Hepatic stellate cell (primary cell): Measurements from ENCODE around the gene ACIN1.
A peak's percentile ranks its signal among the peaks of the same experiment; 100 is the strongest.

Source experiments
- DNase-seq: peaks from one replicate; pipeline ENCODE4 v3.0.0; 2011; ENCODE audit warnings: low spot score

Gene ACIN1

DNA sequence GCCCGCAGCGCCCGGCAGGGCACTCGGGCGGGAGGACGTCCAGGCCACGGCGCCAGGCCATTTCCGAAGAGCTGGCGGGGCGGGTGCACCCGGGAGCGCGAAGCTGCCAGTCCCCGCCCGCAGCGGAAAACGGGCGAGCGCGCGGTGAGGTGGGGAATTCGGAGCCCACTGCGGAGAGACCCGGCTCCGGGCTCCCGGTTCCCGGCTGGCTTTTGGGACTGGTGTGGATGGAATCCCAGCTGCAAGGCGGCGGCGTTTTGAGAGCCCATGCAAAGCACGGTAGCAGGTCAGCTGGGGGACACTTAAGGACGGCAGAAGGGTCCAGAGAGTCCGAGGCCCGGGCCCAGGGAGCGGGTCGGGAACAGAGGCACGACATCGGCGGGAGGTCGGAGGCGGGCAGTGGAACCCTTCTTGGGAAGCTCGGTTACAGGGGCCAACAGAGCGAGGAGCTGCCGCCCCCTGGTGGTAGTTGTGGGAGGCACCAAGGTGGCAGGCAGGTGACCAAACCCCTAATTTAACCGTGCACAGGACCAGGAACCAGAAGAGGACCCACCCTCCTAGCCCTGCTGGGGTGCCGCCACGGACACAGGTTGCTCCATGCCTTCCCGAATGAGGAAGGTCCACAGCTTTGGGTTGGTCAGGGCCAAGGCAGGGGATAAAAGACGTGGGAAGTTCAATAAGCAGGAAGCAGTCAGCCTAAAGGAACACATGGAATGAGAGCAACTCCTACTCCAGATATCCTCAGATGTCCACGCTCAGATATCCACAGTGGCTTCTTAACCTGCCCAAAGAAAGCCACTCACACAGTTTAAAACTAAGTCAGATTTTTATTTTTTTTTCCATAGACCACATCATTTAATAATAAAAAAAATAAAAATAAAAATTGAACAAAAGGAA, 36.9 kb downstream of the ACIN1 start:
- peak; percentile 89 for DNase-seq

DNA sequence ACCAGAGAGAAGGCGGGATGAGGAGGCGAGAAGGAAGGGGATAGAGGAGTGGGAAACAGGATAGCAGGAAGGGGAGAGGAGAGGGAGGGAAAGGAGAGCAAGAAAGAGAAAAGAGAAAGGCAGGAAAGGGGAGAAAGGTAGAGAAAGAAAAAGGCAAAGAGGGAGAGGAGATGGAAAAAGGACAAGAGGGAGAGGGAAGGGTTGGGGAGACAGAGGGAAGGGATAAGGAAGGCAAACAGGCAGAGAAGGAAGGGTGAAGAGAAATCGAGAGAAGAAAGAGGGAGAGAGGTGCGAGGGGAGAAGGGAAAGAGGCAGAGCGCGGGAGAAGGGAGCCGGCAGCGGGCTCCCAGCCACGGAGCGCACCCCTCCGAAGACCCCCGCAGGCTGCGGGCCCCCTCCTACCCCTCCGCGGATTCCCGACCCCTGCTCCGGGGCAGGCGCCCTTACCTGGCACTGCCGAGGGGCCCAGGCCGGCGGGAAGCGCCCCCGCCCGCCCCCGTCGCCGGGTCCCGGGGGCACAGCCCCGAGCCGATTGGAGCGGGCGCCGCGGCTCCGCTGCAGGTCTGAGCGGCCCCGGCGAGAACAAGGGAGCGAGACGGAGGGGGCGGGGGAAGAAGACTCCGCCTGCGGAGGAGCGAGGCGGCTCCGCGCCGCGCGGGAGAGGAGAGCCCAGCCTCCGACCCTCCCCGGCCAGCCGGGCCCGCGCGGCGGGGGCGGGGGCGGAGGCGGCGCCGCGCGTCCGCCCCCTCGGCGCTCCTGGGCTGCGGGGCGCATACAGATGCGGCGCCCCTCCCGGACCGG, 37.8 kb downstream of the ACIN1 start, which contains the start of gene CDH24:
CDH24 (minus strand) TSS at position 565 of the 801 bp plus-strand sequence. CDS start 1,787 bp downstream, outside the sequence.
- peak; percentile 80 for DNase-seq

DNA sequence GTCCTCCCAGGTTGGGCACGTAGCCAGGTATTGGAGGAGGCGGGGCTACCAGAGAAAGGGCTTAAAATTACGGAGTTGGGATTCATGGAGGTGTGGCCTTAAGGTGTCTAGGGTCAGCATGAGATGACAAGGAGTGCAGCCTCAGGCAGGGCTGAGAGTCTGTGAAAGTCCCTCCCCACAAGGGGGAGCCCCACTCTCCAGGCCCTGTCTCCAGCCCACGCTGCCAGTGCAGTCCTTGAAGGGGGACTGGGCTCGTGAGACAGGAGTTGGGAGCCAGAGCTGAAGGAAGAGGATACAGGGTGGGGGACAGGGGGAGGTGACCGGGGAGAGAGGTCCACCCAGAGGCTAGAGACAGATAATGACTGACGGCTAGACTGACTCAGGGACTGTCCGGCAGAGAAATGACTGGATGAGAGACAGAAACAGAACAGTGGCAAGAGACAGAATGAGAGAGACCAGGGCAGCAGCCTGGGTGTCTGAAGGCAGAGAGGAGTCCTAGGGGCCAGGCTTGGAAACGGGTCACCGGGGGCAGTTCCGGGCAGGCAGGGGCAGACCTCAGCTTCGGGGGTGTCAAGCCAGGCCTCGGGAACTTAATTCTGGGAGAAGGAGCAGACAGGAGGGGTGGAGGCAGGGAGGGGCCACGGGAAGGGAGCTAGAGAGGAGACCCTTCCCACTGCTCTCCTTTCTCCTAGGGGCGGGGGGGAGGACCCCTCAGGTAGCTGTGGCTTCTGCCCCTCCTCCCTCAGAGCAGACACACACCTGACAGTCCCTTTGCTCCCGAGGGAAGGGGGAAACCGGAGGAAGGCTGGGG, 38.6 kb downstream of the ACIN1 start:
- peak; percentile 92 for DNase-seq

DNA sequence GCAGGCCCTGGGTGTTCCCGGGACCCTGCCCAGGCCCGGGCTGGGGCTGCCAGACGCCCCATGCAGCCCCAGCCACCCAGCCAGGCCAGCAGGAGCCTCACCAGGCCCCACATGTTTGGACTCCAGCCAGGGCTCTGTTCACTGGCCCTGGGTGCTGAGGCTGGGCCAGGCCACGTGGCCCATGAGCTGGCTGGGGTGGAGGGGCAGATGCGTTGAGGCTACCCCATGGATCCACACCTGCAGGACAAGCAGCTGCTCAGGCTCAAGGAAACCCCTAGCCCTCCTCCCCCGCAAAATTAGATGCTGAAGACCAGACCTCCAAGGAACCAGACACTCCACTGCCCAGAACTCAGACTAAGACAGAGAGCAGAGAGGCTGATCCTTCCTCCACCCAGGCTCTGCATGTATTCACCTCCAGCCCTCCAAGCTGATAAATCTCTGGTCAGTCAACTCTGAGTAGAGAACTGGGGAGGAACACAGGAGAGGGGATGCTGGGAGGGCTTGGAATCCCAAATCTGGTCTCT, 39.3 kb downstream of the ACIN1 start:
- peak; percentile 64 for DNase-seq

DNA sequence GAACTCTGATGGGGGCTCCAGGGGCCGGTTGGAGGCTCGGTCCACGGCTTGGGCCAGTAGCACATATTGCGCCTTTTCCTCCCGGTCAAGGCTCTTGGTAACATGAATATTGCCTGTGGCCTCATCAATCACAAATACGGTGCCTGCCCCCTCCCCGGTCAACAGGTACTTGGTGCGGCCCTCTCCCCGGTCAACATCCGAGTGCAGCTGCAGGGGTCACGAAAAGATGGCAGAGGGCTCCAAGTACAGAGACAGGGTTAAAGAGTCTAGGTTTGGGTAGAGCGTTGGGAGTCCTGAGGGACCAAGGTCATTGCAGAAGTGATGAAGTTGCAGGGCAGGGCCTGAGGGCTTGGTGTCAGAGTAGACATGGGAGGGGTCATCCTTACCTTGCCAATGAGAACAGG, 39.8 kb downstream of the ACIN1 start:
- no peak for DNase-seq

DNA sequence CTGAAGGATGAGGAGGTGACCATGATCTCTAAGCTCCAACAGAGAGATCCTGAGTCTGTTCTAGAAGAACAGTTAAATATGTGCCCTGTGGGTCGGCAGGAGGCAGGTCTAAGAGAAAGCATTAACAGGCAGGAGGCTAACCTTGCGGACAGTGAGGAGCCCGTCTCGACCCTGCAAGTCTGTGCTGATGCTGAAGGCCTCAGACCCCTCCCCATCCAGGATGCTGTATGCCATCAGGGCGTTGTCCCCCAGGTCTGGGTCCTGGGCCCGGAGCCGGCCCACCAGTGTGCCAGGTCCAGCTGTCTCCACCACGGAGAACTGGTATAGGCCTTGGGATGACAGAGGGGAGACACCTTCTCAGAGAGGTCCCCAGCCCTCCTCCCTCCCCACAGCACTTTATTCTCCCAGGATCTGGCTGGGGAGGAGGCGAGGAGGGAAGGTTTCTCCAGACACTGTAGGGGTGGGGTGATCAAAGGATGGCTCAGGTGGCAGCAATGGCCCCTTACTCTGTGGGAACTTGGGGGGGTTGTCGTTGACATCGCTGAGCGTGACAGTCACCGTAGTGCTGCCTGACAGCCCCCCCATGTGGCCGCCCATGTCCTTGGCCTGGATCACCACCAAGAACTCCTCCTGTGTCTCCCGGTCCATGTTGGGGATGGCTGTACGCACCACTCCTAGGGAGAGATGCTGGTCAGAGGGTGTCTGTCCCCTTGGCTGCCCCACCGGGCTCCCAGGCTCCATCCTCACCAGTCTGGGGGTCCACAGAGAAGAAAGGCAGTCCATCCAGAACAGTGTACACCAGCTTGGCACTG, 40.7 kb downstream of the ACIN1 start:
- DNase-seq = no peak

DNA sequence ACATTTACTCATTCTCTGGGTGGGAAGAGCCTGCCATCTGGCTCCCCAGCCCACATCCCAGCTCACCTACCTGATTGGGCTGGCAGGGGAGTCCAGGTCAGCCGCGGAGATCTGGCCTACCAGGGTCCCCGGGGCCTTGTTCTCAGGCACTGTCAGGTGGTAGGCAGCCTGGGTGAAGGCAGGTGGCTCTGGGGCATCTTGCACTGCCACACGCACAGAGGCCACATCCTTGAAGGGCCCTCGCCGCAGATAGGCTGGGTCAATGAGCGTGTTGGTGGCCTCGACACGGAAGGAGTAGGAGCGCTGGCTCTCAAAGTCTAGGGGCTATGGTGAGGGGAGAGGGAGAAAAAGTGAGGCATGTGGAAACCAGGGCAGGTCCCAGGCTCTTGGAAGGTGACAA, 41.5 kb downstream of the ACIN1 start:
- DNase-seq = no peak

DNA sequence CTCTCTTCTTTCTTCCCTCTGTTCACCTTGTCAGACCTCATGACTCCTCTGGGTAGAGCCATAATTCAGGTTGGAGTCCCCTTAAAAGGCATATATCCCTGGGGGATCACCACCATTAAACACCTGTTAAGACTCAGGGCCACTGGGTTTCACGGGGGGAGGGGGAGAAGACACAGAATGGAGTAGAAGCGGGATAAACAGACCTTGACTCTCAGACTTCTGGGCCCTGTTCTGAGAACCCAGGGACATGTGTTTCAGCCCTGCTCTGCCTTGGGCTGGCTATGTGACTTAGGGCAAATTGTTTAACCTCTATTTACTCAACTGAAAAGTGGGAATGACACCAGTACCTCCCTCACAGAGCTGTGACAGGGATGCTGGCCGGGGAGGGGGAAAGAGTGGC, 42.3 kb downstream of the ACIN1 start:
- no peak for DNase-seq

DNA sequence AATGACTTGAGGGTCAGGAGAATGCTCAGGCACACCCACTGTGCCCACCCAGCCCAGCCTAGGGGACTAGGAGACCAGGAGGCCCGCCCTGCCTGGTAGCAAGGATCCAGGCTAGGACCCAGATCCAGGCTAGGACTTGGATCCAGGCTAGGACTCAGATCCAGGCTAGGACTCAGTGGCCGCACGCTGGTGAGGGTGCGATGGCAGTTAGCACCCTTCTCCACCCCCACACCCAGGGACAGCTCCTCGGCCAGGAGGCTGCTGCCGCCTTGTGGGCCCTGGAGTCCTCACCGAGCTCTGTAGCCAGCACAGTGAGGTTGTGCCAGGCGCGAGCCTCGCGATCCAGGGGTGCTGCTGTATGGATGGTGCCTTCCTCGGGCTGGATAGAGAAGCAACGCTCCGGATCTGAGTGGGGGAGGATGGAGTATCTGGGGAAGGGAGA, 42.7 kb downstream of the ACIN1 start:
- no peak for DNase-seq

DNA sequence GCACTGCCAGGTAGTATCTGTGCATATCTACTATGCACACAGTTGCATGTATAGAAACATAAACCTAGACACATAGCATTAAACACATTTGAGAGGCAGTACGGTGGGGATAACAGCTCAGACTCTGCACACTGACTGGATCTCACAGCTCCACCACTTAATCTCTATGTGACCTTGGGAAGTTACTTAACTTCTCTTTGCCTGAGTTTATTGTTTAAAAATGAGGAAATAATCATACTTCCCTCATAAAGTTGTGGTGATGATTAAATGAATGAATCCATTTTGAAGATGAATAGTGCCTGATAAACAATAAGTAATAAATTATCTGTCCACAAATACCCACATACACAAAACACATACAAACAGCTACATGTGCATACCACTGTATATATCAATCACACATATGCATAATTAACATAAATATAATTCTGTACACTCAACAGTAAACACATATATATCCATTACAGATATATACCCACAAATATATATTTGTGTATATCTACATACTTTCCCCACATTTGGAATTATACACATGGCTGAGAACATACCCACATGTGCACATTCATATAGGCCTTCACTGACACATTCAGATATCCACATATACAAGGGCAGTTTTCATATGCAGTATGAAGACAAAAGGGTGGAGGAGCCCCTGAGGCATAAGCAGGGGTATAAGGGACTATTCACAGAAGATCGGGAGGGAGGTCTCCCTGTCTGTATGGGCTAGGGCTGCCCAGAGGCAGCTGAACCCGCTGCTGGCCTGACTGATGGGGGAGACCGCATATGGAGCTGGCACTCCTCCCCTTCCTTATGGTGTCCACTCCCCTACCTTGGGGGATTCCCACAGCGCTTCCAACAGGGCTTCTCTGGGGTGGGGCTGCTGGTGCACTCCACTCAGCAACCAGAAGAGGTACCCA, 43.5 kb downstream of the ACIN1 start:
- DNase-seq = no peak

DNA sequence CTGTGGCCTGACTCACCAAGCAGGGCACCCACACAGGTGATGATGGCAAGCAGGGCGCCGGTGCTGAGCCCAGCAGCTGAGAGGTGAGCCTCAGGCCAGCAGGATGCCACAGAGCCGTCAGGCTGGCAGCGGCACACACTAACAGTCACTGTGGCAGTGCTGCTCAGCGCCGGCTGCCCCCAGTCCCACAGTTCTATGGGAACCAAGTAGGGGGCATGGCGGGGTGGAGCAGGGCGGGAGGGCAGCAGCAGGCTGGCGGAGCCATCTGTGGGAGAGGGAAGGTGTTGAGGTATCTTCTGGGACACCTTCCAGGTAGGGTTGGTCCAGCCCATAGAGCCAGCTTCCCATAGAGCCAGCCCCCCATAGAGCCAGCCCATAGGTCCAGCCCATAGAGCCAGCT, 45.9 kb downstream of the ACIN1 start:
- DNase-seq = no peak

DNA sequence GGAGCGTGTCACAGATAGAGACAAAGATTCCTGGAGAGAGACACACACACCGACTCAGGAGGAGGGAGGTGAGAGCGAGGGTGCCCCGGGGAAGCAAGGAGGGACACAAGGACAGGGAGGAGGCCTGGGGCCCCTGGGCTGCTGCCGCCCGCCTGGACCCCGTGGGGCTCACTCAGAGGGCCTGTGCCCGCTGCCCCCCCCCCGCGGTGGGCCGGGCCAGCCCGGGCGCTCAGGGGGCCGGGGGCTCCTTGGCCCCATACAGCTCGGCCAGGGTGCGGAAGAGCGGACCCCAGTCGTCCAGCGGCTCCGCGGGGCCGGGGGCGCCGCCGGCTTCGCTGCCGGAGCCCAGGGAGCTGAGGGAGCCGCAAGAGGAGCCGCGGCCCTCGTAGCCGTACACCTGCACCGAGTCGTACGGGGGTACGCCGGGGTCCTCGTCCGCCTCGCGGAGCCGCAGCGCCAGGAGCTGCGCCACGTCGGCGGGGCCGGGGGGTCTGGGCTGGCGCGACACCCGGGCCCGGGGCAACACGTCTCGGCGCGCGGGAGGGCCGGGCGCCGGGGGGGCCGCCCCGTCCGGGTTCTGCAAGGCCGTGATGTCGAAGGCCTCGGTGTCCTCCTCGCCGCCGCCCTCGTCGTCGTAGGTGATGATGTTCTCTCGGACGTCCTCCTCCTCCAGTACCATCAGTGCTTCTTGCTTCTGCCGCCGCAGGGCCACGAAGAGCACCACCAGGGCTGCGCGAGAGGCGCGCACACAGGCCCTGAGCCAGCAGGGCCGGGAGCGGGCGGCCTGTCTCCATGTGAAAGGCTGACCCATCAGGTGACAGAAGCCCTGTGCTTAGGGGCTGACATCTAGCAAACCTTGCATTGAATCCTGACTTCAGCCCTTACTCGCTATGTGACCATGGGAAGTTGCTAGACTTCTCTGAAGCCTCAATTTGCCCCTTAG, 46.9 kb downstream of the ACIN1 start:
- DNase-seq = no peak

DNA sequence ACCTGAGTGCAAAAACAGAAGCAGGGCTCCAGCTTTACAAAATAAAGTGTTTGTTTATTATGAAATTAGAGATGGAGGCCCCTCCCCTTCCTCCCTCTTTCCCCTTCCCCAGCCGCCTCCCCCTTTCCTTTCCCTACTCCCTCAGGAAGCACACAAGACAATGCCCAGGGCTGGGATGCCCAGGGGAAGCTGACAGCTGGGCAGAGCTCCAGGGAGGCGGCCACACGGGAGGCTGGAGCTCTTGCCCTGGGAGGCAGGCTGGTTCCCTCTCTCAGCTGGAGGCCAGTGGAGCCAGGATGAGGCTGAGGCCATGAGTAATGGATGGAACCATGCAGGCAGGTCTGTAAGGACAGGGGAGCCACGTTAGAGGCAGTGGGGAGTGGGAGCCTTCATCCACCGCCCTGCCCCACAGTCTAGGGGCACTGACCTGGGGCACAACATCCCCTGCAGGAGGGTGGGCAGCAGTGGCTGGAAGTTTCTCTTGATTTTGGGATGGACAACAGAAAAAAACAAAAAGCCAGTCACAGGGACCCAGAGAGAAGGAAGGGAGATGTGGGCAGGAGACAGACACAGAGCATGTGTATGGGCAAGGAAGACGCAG, 47.8 kb downstream of the ACIN1 start:
- no peak for DNase-seq

DNA sequence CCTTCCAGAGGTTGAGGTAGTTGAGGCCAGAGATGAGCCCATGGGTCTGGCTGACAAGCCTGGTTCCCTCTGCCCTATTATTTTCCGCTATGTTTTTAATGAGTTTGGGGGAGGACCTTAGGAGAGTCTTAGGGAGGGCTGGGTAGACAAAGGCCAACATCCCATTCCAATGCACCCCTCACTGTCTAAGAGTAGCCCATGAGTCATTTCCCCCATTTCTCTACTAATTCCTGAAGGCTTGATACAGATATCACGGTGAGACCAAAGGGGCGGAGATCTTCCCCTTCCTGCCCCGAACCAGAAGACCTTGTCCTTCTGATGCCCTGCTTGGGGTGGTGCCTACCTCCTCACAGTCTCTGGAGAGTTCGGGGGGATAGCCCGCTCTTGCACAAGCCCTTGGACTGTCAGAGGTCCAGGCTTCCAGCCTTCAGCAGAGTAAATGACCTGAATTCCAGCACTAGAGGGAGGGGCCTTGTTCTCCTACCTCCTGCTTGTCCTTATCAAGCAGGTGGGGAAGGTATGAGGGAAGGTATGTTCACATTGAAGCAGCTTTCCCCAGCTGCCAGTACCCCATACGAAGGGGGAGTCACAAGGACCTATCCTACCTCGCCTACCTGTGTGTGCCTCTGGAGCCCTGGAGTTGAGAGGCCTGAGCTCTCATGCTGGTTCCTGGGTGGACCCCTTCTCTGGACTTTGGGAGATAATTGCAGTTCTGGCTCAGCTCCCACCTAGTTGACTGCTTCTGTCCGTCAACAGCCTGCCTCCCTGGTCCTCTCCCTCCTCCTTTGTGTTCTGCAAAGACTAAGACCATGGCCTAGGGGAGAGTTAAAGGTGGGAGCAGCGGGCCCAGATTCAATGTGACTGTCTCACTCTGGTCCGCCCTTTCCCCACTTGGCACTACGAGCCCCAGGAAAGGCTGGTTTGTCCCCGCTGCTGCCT, 49.2 kb downstream of the ACIN1 start:
- no peak for DNase-seq

DNA sequence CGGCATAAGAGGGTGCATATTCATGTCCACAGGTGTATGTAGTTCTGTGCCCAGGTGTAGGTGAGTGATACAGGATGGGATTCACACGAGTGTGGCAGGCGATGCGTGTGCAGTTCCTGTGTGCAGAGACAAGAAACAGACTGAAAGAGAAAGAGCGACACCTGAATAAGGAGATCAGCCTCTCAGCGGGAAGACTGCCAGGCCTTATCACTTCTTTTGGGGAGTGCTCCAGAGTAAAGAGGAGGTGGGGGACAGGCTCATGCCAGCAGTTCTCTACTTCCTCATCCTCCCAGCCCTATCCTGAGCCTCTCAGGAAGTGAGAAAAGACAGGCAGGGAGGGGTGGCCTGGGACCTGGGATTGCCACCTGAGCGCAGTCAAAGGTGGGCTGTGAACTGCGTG, 50.1 kb downstream of the ACIN1 start:
- DNase-seq = no peak

DNA sequence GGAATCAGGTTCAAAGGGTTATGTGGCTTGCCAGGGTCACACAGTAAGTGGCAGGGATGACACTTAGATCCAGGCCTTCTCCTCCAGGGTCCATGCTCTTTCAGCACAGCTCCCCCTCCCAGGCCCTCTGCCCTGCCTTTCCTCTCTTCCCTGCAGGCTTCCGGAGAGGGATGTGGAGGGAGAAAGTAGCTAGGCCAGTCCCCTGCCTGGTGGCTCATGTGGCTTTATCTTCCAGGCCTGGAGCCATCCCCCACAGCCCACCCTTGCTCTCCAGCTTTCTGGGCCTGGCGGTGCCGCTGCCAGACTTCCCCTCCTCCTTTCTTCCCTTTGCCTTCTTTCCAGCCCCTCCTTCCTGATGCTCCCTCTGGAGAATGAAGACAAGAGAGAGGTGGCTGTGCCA, 51.2 kb downstream of the ACIN1 start:
- no peak for DNase-seq

DNA sequence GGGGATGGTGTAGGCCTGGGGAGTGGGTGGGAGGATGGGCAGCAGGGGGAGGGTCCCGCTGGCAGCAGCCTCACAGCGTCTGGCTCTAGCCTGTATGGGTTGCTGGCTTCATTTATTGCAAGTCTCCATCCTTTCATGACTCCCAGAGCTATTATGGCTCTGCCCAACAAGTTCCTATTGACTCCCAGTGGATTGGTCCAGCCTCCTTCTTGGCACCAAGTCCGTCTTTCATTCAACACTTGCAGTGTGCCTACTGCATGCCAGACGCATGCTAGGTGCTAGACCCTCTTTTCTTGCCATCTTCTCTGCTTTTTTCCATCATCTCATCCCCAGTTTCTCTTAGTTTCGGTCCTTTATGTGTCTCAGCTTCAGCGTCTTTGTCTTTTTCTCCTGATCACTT, 51.8 kb downstream of the ACIN1 start:
- DNase-seq = no peak
